BJ (cell line): ENCODE data around the gene RGS6. TPM values are rescaled to one million over a fixed set of nuclear protein-coding genes. Genes with fewer than 3 reads are reported as not detected.

Source experiments
- CTCF ChIA-PET: fragments of 350-600 bp; formaldehyde crosslinking; extraction: SDS; loops from one replicate; lab custom pipeline; 2021; ENCODE audit warnings: antibody characterized with exemption, inconsistent platforms; lab: Yijun Ruan, JAX
- POLR2A ChIA-PET: fragments of 300-600 bp; sonication (Branson Sonifier 250); formaldehyde crosslinking; extraction: SDS; loops from one replicate; lab custom pipeline; 2021; ENCODE audit warnings: antibody characterized with exemption; lab: Charles Lee
- DNase-seq: peaks from one replicate; pipeline ENCODE4 v3.0.0-alpha.2; 2011; ENCODE audit warnings: low read depth
- H3K27me3 ChIP-seq: 2 replicates; pipeline ENCODE4 v1.6.0; 2011; ENCODE audit warnings: low read length; ENCODE audit not compliant: control insufficient read depth, insufficient read depth
- H3K36me3 ChIP-seq: 2 replicates; pipeline ENCODE4 v1.5.1; 2011; ENCODE audit warnings: low read length; ENCODE audit not compliant: control insufficient read depth, insufficient read depth
- H3K4me3 ChIP-seq: 2 replicates; pipeline ENCODE4 v1.5.1; 2011; ENCODE audit warnings: low read depth, mild to moderate bottlenecking, control low read depth, low read length
- polyA plus RNA-seq: library from polyadenylated mRNA; depleted of rRNA; stranded (reverse); fragments of >200 nt; gene quantifications from 2 replicates; pipeline ENCODE4 v1.2.3, GENCODE V29; 2011
- TF ChIP-seq, protein P1 (sequence below): IDR thresholded peaks from 2 replicates; pipeline ENCODE4 v1.5.1; 2011; ENCODE audit warnings: low read depth, mild to moderate bottlenecking, control low read depth, inconsistent platforms, low read length, moderate library complexity; ENCODE audit not compliant: insufficient read depth

The RGS6 gene
- polyA plus RNA-seq, 1 experiment = not detected

GRCh38 chr14:72303930-72304329 is 371.7 kb downstream of the RGS6 start:
- CTCF ChIA-PET = no interaction called here

DNA sequence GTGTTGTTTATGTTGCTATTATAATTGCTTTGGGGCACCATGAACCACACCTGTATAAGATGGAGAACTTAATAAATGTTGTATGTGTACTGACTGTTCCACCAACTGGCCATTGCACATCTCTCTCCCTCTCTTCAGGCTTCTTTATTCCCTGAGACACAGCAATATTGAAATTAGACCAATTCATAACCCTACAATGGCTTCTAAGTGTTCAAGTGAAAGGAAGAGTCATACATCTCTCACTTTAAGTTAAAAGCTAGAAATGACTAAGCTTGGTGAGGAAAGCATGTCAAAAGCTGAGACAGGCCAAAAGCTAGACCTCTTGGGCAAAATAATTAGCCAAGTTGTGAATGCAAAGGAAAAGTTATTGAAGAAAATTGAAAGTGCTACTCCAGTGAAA is 373.3 kb downstream of the RGS6 start:
- H3K27me3 ChIP-seq = no peaks in the 10 kb centered on the region
- H3K36me3 ChIP-seq = no peaks in the 10 kb centered on the region
- POLR2A ChIA-PET = no interaction called here
- no peak overlapping the region for H3K4me3 ChIP-seq
- no peak for DNase-seq
- TF ChIP-seq, protein P1, sequence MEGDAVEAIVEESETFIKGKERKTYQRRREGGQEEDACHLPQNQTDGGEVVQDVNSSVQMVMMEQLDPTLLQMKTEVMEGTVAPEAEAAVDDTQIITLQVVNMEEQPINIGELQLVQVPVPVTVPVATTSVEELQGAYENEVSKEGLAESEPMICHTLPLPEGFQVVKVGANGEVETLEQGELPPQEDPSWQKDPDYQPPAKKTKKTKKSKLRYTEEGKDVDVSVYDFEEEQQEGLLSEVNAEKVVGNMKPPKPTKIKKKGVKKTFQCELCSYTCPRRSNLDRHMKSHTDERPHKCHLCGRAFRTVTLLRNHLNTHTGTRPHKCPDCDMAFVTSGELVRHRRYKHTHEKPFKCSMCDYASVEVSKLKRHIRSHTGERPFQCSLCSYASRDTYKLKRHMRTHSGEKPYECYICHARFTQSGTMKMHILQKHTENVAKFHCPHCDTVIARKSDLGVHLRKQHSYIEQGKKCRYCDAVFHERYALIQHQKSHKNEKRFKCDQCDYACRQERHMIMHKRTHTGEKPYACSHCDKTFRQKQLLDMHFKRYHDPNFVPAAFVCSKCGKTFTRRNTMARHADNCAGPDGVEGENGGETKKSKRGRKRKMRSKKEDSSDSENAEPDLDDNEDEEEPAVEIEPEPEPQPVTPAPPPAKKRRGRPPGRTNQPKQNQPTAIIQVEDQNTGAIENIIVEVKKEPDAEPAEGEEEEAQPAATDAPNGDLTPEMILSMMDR = no peak
- CTCF ChIA-PET = no interaction called here

More at GRCh38 chr14:72303930-72304329, 371.7 kb downstream of the RGS6 start:
- no peaks in the 10 kb centered on the region for H3K36me3 ChIP-seq
- TF ChIP-seq, protein P1 = no peak
- no peak overlapping the region for H3K4me3 ChIP-seq
- no peak for DNase-seq
- no peaks in the 10 kb centered on the region for H3K27me3 ChIP-seq
- POLR2A ChIA-PET = no interaction called here

DNA sequence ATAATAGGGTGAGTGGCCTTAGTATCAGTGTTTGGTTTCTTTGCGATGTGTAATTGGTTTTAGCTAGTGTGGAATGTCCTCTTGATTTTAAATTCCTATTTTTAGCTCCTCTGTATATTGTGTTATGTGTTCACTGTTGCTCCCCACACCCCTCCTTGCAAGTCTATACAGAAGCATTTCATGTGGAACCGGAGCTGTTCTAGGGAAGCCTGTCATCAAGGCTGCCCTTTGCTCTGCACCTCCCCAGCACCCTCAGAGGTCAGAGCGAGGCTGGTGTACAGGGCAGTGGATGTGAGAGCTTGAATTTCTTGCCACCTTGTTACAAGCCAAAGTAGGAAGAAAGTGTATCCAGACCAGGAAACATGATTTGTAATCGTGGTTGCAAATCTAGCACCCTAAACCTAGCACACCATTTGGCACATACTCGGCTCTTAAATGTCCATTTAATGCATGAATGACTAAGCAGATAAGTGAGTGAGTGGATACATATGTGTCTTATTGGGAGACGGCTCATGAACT is 376.8 kb downstream of the RGS6 start:
- no peaks in the 10 kb centered on the region for H3K27me3 ChIP-seq
- POLR2A ChIA-PET = no interaction called here
- no peak overlapping the region for H3K4me3 ChIP-seq
- no peak for DNase-seq
- TF ChIP-seq, protein P1 = no peak
- H3K36me3 ChIP-seq = no peaks in the 10 kb centered on the region
- CTCF ChIA-PET = interaction anchor here (0.6 to 1.4 kb wide), 2 partner anchors 9 to 113 kb away, joined by 3 to 5 read pairs; no protein-coding TSS in a partner anchor

DNA sequence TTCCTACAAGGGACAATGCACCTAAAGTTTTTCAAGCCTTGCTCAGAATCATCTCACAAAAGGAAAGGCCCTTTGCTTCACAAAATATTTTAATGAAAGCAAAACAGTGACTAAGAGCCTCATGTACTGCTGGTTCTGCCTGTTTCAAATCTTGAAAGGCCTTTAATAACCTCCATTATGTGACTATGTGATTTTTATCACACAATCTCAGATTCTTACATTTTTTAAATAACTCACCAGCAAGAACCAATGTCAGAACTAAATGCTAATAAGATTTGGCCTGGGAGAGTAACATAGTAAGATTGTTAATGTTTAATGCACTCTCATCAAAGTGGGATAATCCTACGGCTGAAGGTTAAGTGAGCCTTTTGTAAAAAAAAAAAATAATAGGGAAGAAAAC is 378.9 kb downstream of the RGS6 start:
- Histone ChIP-seq H3K27me3 (no peaks in the 10 kb centered on the region), H3K4me3 (no peak overlapping the region), H3K36me3 (no peaks in the 10 kb centered on the region)
- DNase-seq = no peak
- TF ChIP-seq, protein P1 = no peak
- ChIA-PET POLR2A (no interaction called here), CTCF (no interaction called here)

- TF ChIP-seq, protein P1 = no peak
- DNase-seq = no peak
- Histone ChIP-seq H3K27me3 (no peaks in the 10 kb centered on the region), H3K36me3 (no peaks in the 10 kb centered on the region), H3K4me3 (no peak overlapping the region)
- CTCF ChIA-PET = no interaction called here
- POLR2A ChIA-PET = no interaction called here
Measured at GRCh38 chr14:72311516-72311915, 379.3 kb downstream of the RGS6 start.
